ENCODE results near the gene ZDHHC12.

GRCh38 chr9:128684325-128685199, 39.4 kb downstream of the ZDHHC12 start:
- TF ChIP-seq, protein P1, sequence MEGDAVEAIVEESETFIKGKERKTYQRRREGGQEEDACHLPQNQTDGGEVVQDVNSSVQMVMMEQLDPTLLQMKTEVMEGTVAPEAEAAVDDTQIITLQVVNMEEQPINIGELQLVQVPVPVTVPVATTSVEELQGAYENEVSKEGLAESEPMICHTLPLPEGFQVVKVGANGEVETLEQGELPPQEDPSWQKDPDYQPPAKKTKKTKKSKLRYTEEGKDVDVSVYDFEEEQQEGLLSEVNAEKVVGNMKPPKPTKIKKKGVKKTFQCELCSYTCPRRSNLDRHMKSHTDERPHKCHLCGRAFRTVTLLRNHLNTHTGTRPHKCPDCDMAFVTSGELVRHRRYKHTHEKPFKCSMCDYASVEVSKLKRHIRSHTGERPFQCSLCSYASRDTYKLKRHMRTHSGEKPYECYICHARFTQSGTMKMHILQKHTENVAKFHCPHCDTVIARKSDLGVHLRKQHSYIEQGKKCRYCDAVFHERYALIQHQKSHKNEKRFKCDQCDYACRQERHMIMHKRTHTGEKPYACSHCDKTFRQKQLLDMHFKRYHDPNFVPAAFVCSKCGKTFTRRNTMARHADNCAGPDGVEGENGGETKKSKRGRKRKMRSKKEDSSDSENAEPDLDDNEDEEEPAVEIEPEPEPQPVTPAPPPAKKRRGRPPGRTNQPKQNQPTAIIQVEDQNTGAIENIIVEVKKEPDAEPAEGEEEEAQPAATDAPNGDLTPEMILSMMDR (IDR thresholded peaks at IDR 0.05; ENCODE audit: insufficient read depth, low read length, poor library complexity, severe bottlenecking) = no peak
- no peak for TF ChIP-seq EZH2phosphoT487 (conservative IDR thresholded peaks at IDR 0.05; ENCODE audit: low read length)

Data from SU-DHL-6 (cell line).